H9 (cell line): Measurements from ENCODE around the gene CDK16. TPM values are rescaled to one million over a fixed set of nuclear protein-coding genes. Genes with fewer than 3 reads are reported as not detected.

Experiments
- DNase-seq: peaks from one replicate; pipeline ENCODE4 v3.0.0-alpha.2; 2017
- H2AFZ ChIP-seq: one replicate; pipeline ENCODE4 v1.6.1; 2013; ENCODE audit warnings: mild to moderate bottlenecking, low read length, control low read depth, moderate library complexity
- H2AK5ac ChIP-seq: 2 replicates; pipeline ENCODE4 v1.6.1; 2013; ENCODE audit warnings: low read length, control low read depth, mixed read lengths; ENCODE audit not compliant: insufficient read length
- H2BK120ac ChIP-seq: one replicate; pipeline ENCODE4 v1.6.1; 2013; ENCODE audit warnings: low read depth, mild to moderate bottlenecking, low read length, control low read depth, inconsistent platforms; ENCODE audit not compliant: poor library complexity, severe bottlenecking
- H2BK12ac ChIP-seq: 2 replicates; pipeline ENCODE4 v1.6.1; 2013; ENCODE audit warnings: low read length, control low read depth, mixed read lengths, low read depth; ENCODE audit not compliant: insufficient read length
- H2BK15ac ChIP-seq: 2 replicates; pipeline ENCODE4 v1.6.1; 2013; ENCODE audit warnings: low read depth, low read length, control low read depth
- H2BK20ac ChIP-seq: one replicate; pipeline ENCODE4 v1.6.1; 2013; ENCODE audit warnings: low read depth, mild to moderate bottlenecking, low read length, control low read depth, inconsistent platforms; ENCODE audit not compliant: poor library complexity, severe bottlenecking
- H2BK5ac ChIP-seq: 2 replicates; pipeline ENCODE4 v1.6.1; 2013; ENCODE audit warnings: low read length, control low read depth, mixed read lengths; ENCODE audit not compliant: insufficient read length
- H3K14ac ChIP-seq: 2 replicates; pipeline ENCODE4 v1.6.1; 2013; ENCODE audit warnings: low read length, control low read depth; ENCODE audit not compliant: insufficient read depth
- H3K18ac ChIP-seq: 2 replicates; pipeline ENCODE4 v1.6.1; 2013; ENCODE audit warnings: low read depth, mild to moderate bottlenecking, mixed read lengths, low read length, control low read depth; ENCODE audit not compliant: insufficient read length
- H3K23ac ChIP-seq: 2 replicates; pipeline ENCODE4 v1.6.1; 2013; ENCODE audit warnings: low read length, control low read depth, mixed read lengths, low read depth; ENCODE audit not compliant: insufficient read length
- H3K23me2 ChIP-seq: 2 replicates; pipeline ENCODE4 v1.6.1; 2013; ENCODE audit warnings: low read depth, mild to moderate bottlenecking, mixed read lengths, low read length, control low read depth; ENCODE audit not compliant: insufficient read length, poor library complexity, severe bottlenecking
- H3K27ac ChIP-seq: 2 replicates; pipeline ENCODE4 v1.5.1; 2013; ENCODE audit warnings: low read length, control low read depth, mixed read lengths, low read depth; ENCODE audit not compliant: insufficient read length
- H3K27me3 ChIP-seq: 2 replicates; pipeline ENCODE4 v1.6.1; 2013; ENCODE audit warnings: low read length, control low read depth, inconsistent platforms; ENCODE audit not compliant: insufficient read depth
- H3K4ac ChIP-seq: 2 replicates; pipeline ENCODE4 v1.6.1; 2013; ENCODE audit warnings: low read depth, mild to moderate bottlenecking, control low read depth, inconsistent platforms, low read length, moderate library complexity
- H3K4me1 ChIP-seq: 2 replicates; pipeline ENCODE4 v1.6.1; 2013; ENCODE audit warnings: low read length, control low read depth, inconsistent platforms; ENCODE audit not compliant: insufficient read depth
- H3K4me2 ChIP-seq: 2 replicates; pipeline ENCODE4 v1.6.1; 2013; ENCODE audit warnings: low read length, control low read depth, mixed read lengths; ENCODE audit not compliant: insufficient read length, insufficient read depth
- H3K56ac ChIP-seq: 2 replicates; pipeline ENCODE4 v1.6.1; 2013; ENCODE audit warnings: low read depth, mild to moderate bottlenecking, mixed read lengths, low read length, control low read depth; ENCODE audit not compliant: insufficient read length
- H3K79me1 ChIP-seq: 2 replicates; pipeline ENCODE4 v1.6.1; 2013; ENCODE audit warnings: low read depth, mild to moderate bottlenecking, moderate library complexity, low read length, control low read depth, inconsistent platforms; ENCODE audit not compliant: insufficient read depth, poor library complexity, severe bottlenecking
- H3K79me2 ChIP-seq: 2 replicates; pipeline ENCODE4 v1.6.1; 2013; ENCODE audit warnings: low read length, control low read depth, inconsistent platforms; ENCODE audit not compliant: insufficient read depth
- H3K9ac ChIP-seq: 2 replicates; pipeline ENCODE4 v1.6.1; 2013; ENCODE audit warnings: low read length, control low read depth, mixed read lengths; ENCODE audit not compliant: insufficient read length; ENCODE audit errors: extremely low read depth
- H3K9me3 ChIP-seq: one replicate; pipeline ENCODE4 v1.6.1; 2013; ENCODE audit warnings: low read depth, low read length, inconsistent platforms; ENCODE audit not compliant: control insufficient read depth
- H3T11ph ChIP-seq: one replicate; pipeline ENCODE4 v1.6.1; 2013; ENCODE audit warnings: mild to moderate bottlenecking, low read length, control low read depth, inconsistent platforms
- H4K20me1 ChIP-seq: one replicate; pipeline ENCODE4 v1.6.1; 2013; ENCODE audit not compliant: control insufficient read depth, insufficient read length, insufficient read depth
- H4K5ac ChIP-seq: 2 replicates; pipeline ENCODE4 v1.6.1; 2013; ENCODE audit warnings: low read depth, mild to moderate bottlenecking, mixed read lengths, low read length, control low read depth; ENCODE audit not compliant: insufficient read length
- H4K8ac ChIP-seq: replicated peaks from 2 replicates; pipeline ENCODE4 v1.6.1; 2013; ENCODE audit warnings: low read length, control low read depth, mixed read lengths, low read depth; ENCODE audit not compliant: insufficient read length
- H4K91ac ChIP-seq: 2 replicates; pipeline ENCODE4 v1.6.1; 2013; ENCODE audit warnings: low read depth, mild to moderate bottlenecking, moderate library complexity, mixed read lengths, low read length, control low read depth; ENCODE audit not compliant: insufficient read length
- H3K27ac Mint-ChIP-seq, 3 experiments: 2 replicates in 2 of 3; 3 replicates in 1 of 3; pipeline ENCODE4 v1.8.0; 2020 to 2021; ENCODE audit warnings: mixed read lengths in 3 of 3, mild to moderate bottlenecking in 1 of 3, moderate library complexity in 1 of 3
- H3K27me3 Mint-ChIP-seq: 2 replicates; pipeline ENCODE4 v1.8.0; 2021; ENCODE audit warnings: low read depth, mild to moderate bottlenecking, moderate library complexity, mixed read lengths
- H3K36me3 Mint-ChIP-seq, 3 experiments: 2 replicates in 2 of 3; 3 replicates in 1 of 3; pipeline ENCODE4 v1.8.0; 2020 to 2021; ENCODE audit warnings: low read depth in 3 of 3, mixed read lengths in 3 of 3; ENCODE audit not compliant: insufficient read depth in 1 of 3
- H3K4me1 Mint-ChIP-seq, 2 experiments: 2 replicates each; pipeline ENCODE4 v1.8.0; 2020; ENCODE audit warnings: mixed read lengths in 2 of 2
- H3K4me3 Mint-ChIP-seq, 2 experiments: 2 replicates in 1 of 2; 3 replicates in 1 of 2; pipeline ENCODE4 v1.8.0; 2020 to 2021; ENCODE audit warnings: mild to moderate bottlenecking in 2 of 2, mixed read lengths in 2 of 2, moderate library complexity in 1 of 2
- H3K9me3 Mint-ChIP-seq, 2 experiments: 2 replicates in 1 of 2; 3 replicates in 1 of 2; pipeline ENCODE4 v1.8.0; 2020; ENCODE audit warnings: mild to moderate bottlenecking in 2 of 2, mixed read lengths in 2 of 2, moderate library complexity in 1 of 2
- CTCF ChIP-seq: fragments of 200-600 bp; sonication (generic); conservative IDR thresholded peaks from 3 replicates; pipeline ENCODE4 v1.8.0; 2021; ENCODE audit warnings: antibody characterized with exemption, mild to moderate bottlenecking
- WGBS: extraction: QIAGEN DNeasy Blood & Tissue Kit; methylation state at CpG from one replicate; pipeline ENCODE4 v1.1.7; 2013; ENCODE audit warnings: missing lambda C conversion rate, low lambda C conversion rate, mixed read lengths; ENCODE audit not compliant: insufficient read length; ENCODE audit errors: extremely low coverage; 5-methylcytosine and 5-hydroxymethylcytosine counted together
- total RNA-seq: library from RNA; stranded (reverse); gene quantifications from 2 replicates; pipeline ENCODE4 v1.2.1, GENCODE V29; 2021

Gene CDK16
- total RNA-seq, 1 experiment from 2014 or later, result 226 TPM

GRCh38 chrX:47226531-47227333, 8.3 kb downstream of the CDK16 start:
- H3K79me1 ChIP-seq, result peaks cover 5% of the 10 kb centered on the region
- no peaks in the 10 kb centered on the region for H3K9me3 ChIP-seq
- no peak overlapping the region for H3K4ac ChIP-seq
- H4K91ac ChIP-seq, result no peak overlapping the region
- H4K5ac ChIP-seq, result no peak overlapping the region
- no peak overlapping the region for H3T11ph ChIP-seq
- H3K9ac ChIP-seq, result no peak overlapping the region
- no peak overlapping the region for H2BK120ac ChIP-seq
- H3K9me3 Mint-ChIP-seq, result no peaks in the 10 kb centered on the region
- H2AFZ ChIP-seq, result no peak overlapping the region
- H2BK12ac ChIP-seq, result no peak overlapping the region
- WGBS, result no CpG with 5 or more reads among the region's 19 CpGs
- no peak overlapping the region for H2BK15ac ChIP-seq
- TF ChIP-seq CTCF, result no peak
- no peaks in the 10 kb centered on the region for H3K27me3 Mint-ChIP-seq
- H3K18ac ChIP-seq, result no peak overlapping the region
- H3K79me2 ChIP-seq, result peaks cover 2% of the 10 kb centered on the region; the same call in 1 of the 2 replicates
- no peak overlapping the region for H3K56ac ChIP-seq
- H4K20me1 ChIP-seq, result peaks cover 2% of the 10 kb centered on the region
- no peak overlapping the region for H2BK20ac ChIP-seq
- no peak overlapping the region; a peak in 1 of 5 replicates for H3K4me3 Mint-ChIP-seq
- no peak overlapping the region for H3K14ac ChIP-seq
- no peak overlapping the region for H3K4me2 ChIP-seq
- peaks cover 0 to 1% of the 10 kb centered on the region in 2 experiments; a peak in 1 of 4 replicates for H3K4me1 Mint-ChIP-seq
- no peaks in the 10 kb centered on the region for H3K27me3 ChIP-seq
- H3K27ac Mint-ChIP-seq, result no peak overlapping the region; a peak in 1 of 7 replicates
- H4K8ac ChIP-seq, result no peak overlapping the region
- no peak overlapping the region for H3K23ac ChIP-seq
- H3K23me2 ChIP-seq, result no peaks in the 10 kb centered on the region
- H3K27ac ChIP-seq, result no peak overlapping the region
- H2BK5ac ChIP-seq, result no peak overlapping the region
- peaks cover 63 to 79% (median 77%) of the 10 kb centered on the region in 3 experiments for H3K36me3 Mint-ChIP-seq
- no peak overlapping the region for H2AK5ac ChIP-seq
- H3K4me1 ChIP-seq, result no peaks in the 10 kb centered on the region
- no peak for DNase-seq
